ENCODE measurements around the gene RABGAP1.

GRCh38 chr9:122922713-122923112 lies 18.1 kb upstream of the RABGAP1 start:
- TF ChIP-seq, protein P1, sequence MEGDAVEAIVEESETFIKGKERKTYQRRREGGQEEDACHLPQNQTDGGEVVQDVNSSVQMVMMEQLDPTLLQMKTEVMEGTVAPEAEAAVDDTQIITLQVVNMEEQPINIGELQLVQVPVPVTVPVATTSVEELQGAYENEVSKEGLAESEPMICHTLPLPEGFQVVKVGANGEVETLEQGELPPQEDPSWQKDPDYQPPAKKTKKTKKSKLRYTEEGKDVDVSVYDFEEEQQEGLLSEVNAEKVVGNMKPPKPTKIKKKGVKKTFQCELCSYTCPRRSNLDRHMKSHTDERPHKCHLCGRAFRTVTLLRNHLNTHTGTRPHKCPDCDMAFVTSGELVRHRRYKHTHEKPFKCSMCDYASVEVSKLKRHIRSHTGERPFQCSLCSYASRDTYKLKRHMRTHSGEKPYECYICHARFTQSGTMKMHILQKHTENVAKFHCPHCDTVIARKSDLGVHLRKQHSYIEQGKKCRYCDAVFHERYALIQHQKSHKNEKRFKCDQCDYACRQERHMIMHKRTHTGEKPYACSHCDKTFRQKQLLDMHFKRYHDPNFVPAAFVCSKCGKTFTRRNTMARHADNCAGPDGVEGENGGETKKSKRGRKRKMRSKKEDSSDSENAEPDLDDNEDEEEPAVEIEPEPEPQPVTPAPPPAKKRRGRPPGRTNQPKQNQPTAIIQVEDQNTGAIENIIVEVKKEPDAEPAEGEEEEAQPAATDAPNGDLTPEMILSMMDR (conservative IDR thresholded peaks at IDR 0.05 in 1 of 2, IDR thresholded peaks at IDR 0.05 in 1 of 2; ENCODE audit: extremely low read depth in 1 of 2, insufficient read depth in 1 of 2, low read depth in 1 of 2, low read length in 2 of 2) = no peak
- no peak for TF ChIP-seq EZH2 (IDR thresholded peaks at IDR 0.05; ENCODE audit: borderline replicate concordance, low read length)
